Endodermal cell (in vitro differentiated cells): ENCODE measurements around the gene TBC1D8. TPM values are rescaled to one million over a fixed set of nuclear protein-coding genes. Genes with fewer than 3 reads are reported as not detected.
A peak's percentile ranks its signal among the peaks of the same experiment; 100 is the strongest.

Experiments used
- DNase-seq: peaks from one replicate; pipeline ENCODE4 v3.0.0-alpha.2; 2017
- H3K27ac ChIP-seq: 2 replicates; pipeline ENCODE4 v1.5.1; 2013; ENCODE audit warnings: mild to moderate bottlenecking, low read depth, low read length, moderate library complexity
- H3K27me3 ChIP-seq: 2 replicates; pipeline ENCODE4 v1.6.1; 2013; ENCODE audit warnings: mild to moderate bottlenecking, low read length, moderate library complexity; ENCODE audit not compliant: insufficient read depth, control insufficient read depth, poor library complexity, severe bottlenecking
- H3K36me3 ChIP-seq: 2 replicates; pipeline ENCODE4 v1.7.0; 2013; ENCODE audit warnings: mild to moderate bottlenecking, low read length, moderate library complexity; ENCODE audit not compliant: control insufficient read depth, insufficient read depth
- H3K4me1 ChIP-seq: one replicate; pipeline ENCODE4 v1.7.0; 2013; ENCODE audit warnings: low read length; ENCODE audit not compliant: control insufficient read depth, insufficient read depth
- H3K4me3 ChIP-seq: 2 replicates; pipeline ENCODE4 v1.5.1; 2013; ENCODE audit warnings: mild to moderate bottlenecking, low read length, moderate library complexity
- H3K9ac ChIP-seq: 2 replicates; pipeline ENCODE4 v1.6.1; 2013; ENCODE audit warnings: mild to moderate bottlenecking, low read length, moderate library complexity; ENCODE audit not compliant: poor library complexity, severe bottlenecking; ENCODE audit errors: extremely low read depth
- H3K9me3 ChIP-seq: 2 replicates; pipeline ENCODE4 v1.6.1; 2013; ENCODE audit warnings: mild to moderate bottlenecking, low read length, moderate library complexity; ENCODE audit not compliant: control insufficient read depth
- H3K27ac Mint-ChIP-seq: 2 replicates; pipeline ENCODE4 v1.8.0; 2020; ENCODE audit warnings: mixed read lengths
- H3K27me3 Mint-ChIP-seq: 2 replicates; pipeline ENCODE4 v1.8.0; 2021; ENCODE audit warnings: mild to moderate bottlenecking, mixed read lengths; ENCODE audit not compliant: insufficient read depth
- H3K36me3 Mint-ChIP-seq: 2 replicates; pipeline ENCODE4 v1.8.0; 2020; ENCODE audit warnings: low read depth, mixed read lengths
- H3K4me1 Mint-ChIP-seq: 2 replicates; pipeline ENCODE4 v1.8.0; 2020; ENCODE audit warnings: mixed read lengths
- H3K4me3 Mint-ChIP-seq: 2 replicates; pipeline ENCODE4 v1.8.0; 2020; ENCODE audit warnings: mild to moderate bottlenecking, moderate library complexity, mixed read lengths
- H3K9me3 Mint-ChIP-seq: 2 replicates; pipeline ENCODE4 v1.8.0; 2020; ENCODE audit warnings: mild to moderate bottlenecking, mixed read lengths
- CTCF ChIP-seq: fragments of 200-600 bp; sonication (generic); conservative IDR thresholded peaks from 2 replicates; pipeline ENCODE4 v1.5.0; 2021; ENCODE audit warnings: antibody characterized with exemption, mild to moderate bottlenecking
- WGBS, 2 experiments: methylation state at CpG; one replicate each; pipeline versions ENCODE4 v1.1.5 to v1.1.7; 2013; ENCODE audit warnings: missing lambda C conversion rate in 2 of 2, mixed read lengths in 1 of 2; ENCODE audit not compliant: insufficient coverage in 1 of 2, insufficient read length in 1 of 2; 5-methylcytosine and 5-hydroxymethylcytosine counted together
- total RNA-seq, 2 donors: library from RNA; stranded (reverse); fragmentation: NEBNext Ultra II Directional in 1 of 2; extraction: Animal tissue kit (Norgen Biotek cat#: 25700) in 1 of 2; gene quantifications; 2 replicates in 1 of 2; 3 replicates in 1 of 2; pipeline ENCODE4 v1.2.1, GENCODE V29; 2021

The TBC1D8 gene
- total RNA-seq, 2 donors from 2014 or later: 14.4 to 14.5 TPM

GRCh38 chr2:101109451-101110118 lies 41.6 kb downstream of the TBC1D8 start:
- no peaks in the 10 kb centered on the region for H3K9me3 ChIP-seq
- DNase-seq: no peak
- no peak for TF ChIP-seq CTCF
- H3K27me3 Mint-ChIP-seq: no peaks in the 10 kb centered on the region
- no peak overlapping the region for H3K4me3 ChIP-seq
- 83 to 92% methylated on average over 6 to 14 of the region's 14 CpGs for WGBS, 2 experiments
- no peak overlapping the region for H3K9ac ChIP-seq
- peak overlapping the region; percentile 32 for H3K27ac Mint-ChIP-seq
- no peak overlapping the region for H3K27ac ChIP-seq
- H3K4me3 Mint-ChIP-seq: no peak overlapping the region
- H3K4me1 Mint-ChIP-seq: peaks cover 38% of the 10 kb centered on the region
- H3K9me3 Mint-ChIP-seq: no peaks in the 10 kb centered on the region
- H3K36me3 Mint-ChIP-seq: no peaks in the 10 kb centered on the region
- no peaks in the 10 kb centered on the region for H3K36me3 ChIP-seq
- no peaks in the 10 kb centered on the region for H3K27me3 ChIP-seq
- no peaks in the 10 kb centered on the region for H3K4me1 ChIP-seq

- Histone ChIP-seq H3K27ac (no peak overlapping the region), H3K9me3 (no peaks in the 10 kb centered on the region), H3K9ac (no peak overlapping the region), H3K27me3 (no peaks in the 10 kb centered on the region), H3K36me3 (no peaks in the 10 kb centered on the region), H3K4me3 (no peak overlapping the region), H3K4me1 (no peaks in the 10 kb centered on the region)
- peaks cover 26% of the 10 kb centered on the region for H3K4me1 Mint-ChIP-seq
- WGBS, 2 experiments: 97% methylated on average over 6 to 8 of the region's 8 CpGs
- TF ChIP-seq CTCF: no peak
- no peak overlapping the region for H3K27ac Mint-ChIP-seq
- H3K4me3 Mint-ChIP-seq: no peak overlapping the region
- H3K36me3 Mint-ChIP-seq: peaks cover 8% of the 10 kb centered on the region
- DNase-seq: no peak
- peaks cover 8% of the 10 kb centered on the region for H3K9me3 Mint-ChIP-seq
- no peaks in the 10 kb centered on the region for H3K27me3 Mint-ChIP-seq
Observed at GRCh38 chr2:101108357-101108756, 42.8 kb downstream of the TBC1D8 start.

DNA sequence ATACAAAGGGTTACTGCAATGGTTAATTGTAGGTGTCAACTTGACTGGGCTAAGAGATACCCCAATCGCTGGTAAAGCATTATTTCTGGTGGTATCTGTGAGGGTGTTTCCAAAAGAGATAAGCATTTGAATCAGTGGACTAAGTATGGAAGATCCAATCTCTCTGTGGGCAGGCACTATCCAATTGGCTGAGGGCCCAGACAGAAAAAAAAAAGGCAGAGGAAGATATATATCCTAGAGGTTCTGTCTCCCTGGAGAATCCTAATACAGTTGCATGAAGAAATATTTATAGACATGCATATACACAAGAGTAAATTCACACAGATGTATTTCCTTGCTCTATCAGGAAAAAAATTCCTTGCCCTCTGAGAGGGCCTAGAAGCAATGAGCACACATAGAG lies 43.9 kb downstream of the TBC1D8 start:
- no peak overlapping the region for H3K4me3 Mint-ChIP-seq
- H3K4me3 ChIP-seq: no peak overlapping the region
- H3K27me3 Mint-ChIP-seq: no peaks in the 10 kb centered on the region
- no peaks in the 10 kb centered on the region for H3K4me1 ChIP-seq
- H3K9me3 Mint-ChIP-seq: peaks cover 16% of the 10 kb centered on the region
- H3K27me3 ChIP-seq: no peaks in the 10 kb centered on the region
- H3K4me1 Mint-ChIP-seq: peaks cover 18% of the 10 kb centered on the region
- H3K9me3 ChIP-seq: peaks cover 5% of the 10 kb centered on the region
- H3K27ac ChIP-seq: no peak overlapping the region
- 85 to 100% methylated on average over 1 of the region's 1 CpG for WGBS, 2 experiments
- peaks cover 10% of the 10 kb centered on the region for H3K36me3 Mint-ChIP-seq
- H3K27ac Mint-ChIP-seq: no peak overlapping the region
- no peak overlapping the region for H3K9ac ChIP-seq
- DNase-seq: no peak
- no peaks in the 10 kb centered on the region for H3K36me3 ChIP-seq
- TF ChIP-seq CTCF: no peak
